ENCODE data around the gene DUSP8. TPM values are rescaled to one million over a fixed set of nuclear protein-coding genes. Genes with fewer than 3 reads are reported as not detected.
A peak's percentile ranks its signal among the peaks of the same experiment; 100 is the strongest.

Gene DUSP8
- total RNA-seq, 1 experiment from 2014 or later: 4.4 TPM

DNA sequence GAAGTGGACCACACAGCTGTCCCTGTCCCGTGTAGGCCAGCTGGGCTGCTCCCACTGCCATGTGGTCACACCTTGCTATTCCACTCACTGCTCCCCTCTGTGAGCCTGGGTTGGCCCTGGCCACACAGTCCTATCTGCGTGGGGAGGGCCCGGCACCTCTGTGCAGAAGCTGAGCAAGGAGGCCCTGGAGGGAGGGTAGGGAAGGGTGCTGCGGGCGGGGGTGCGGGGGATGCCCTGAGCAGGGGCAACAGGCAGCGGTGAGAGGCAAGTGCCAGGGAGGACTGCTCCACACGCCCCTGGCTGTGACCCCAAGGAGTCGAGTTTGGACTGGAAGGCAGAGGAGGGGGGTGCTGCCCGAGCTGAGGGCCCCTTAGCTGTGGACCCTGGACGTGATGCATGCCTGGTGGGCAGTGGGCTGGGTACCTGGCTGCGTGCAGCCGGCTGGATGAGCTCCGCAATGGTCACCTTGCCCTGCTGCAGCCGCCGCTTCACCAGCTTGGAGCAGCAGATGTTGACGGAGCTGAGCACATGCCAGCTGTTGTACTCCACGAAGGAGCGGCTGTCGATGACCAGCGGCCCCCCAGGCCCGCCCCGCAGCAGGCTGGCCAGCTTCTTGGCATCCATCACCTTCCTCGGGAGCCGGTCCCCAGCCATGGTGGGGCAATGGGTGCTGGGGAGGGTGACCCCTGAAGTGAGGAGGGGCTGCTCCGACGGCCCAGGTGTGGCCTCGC is 6.7 kb downstream of the DUSP8 start:
- H3K4me2 ChIP-seq (ENCODE audit: insufficient read depth, insufficient read length, low read length): no peak overlapping the region
- H2BK5ac ChIP-seq (ENCODE audit: insufficient read length, low read length): no peak overlapping the region
- no peaks in the 10 kb centered on the region; the same call in 1 of the 2 replicates for H3K4me1 ChIP-seq (ENCODE audit: insufficient read depth, low read length)
- H3K36me3 Mint-ChIP-seq (ENCODE audit: insufficient read depth in 1 of 3, low read depth in 3 of 3): no peaks in the 10 kb centered on the region
- H4K5ac ChIP-seq (ENCODE audit: insufficient read length, low read depth, low read length): no peak overlapping the region
- H3K18ac ChIP-seq (ENCODE audit: insufficient read length, low read depth, low read length): no peak overlapping the region
- H3K4ac ChIP-seq (ENCODE audit: low read depth, low read length): no peak overlapping the region
- H3K9ac ChIP-seq (ENCODE audit: extremely low read depth, insufficient read length, low read length): no peak overlapping the region
- H3T11ph ChIP-seq (ENCODE audit: low read length): no peak overlapping the region
- no peaks in the 10 kb centered on the region for H3K23me2 ChIP-seq (ENCODE audit: insufficient read length, low read depth, low read length, poor library complexity, severe bottlenecking)
- peaks cover 35% of the 10 kb centered on the region for H3K27me3 Mint-ChIP-seq (ENCODE audit: low read depth)
- no peaks in the 10 kb centered on the region for H3K9me3 ChIP-seq (ENCODE audit: control insufficient read depth, low read depth, low read length)
- no peak overlapping the region for H3K27ac Mint-ChIP-seq
- no peaks in the 10 kb centered on the region for H3K79me1 ChIP-seq (ENCODE audit: insufficient read depth, low read depth, low read length, poor library complexity, severe bottlenecking)
- no peaks in the 10 kb centered on the region for H3K79me2 ChIP-seq (ENCODE audit: insufficient read depth, low read length)
- no peak overlapping the region for H3K27ac ChIP-seq (ENCODE audit: insufficient read length, low read depth, low read length)
- TF ChIP-seq, protein P1, sequence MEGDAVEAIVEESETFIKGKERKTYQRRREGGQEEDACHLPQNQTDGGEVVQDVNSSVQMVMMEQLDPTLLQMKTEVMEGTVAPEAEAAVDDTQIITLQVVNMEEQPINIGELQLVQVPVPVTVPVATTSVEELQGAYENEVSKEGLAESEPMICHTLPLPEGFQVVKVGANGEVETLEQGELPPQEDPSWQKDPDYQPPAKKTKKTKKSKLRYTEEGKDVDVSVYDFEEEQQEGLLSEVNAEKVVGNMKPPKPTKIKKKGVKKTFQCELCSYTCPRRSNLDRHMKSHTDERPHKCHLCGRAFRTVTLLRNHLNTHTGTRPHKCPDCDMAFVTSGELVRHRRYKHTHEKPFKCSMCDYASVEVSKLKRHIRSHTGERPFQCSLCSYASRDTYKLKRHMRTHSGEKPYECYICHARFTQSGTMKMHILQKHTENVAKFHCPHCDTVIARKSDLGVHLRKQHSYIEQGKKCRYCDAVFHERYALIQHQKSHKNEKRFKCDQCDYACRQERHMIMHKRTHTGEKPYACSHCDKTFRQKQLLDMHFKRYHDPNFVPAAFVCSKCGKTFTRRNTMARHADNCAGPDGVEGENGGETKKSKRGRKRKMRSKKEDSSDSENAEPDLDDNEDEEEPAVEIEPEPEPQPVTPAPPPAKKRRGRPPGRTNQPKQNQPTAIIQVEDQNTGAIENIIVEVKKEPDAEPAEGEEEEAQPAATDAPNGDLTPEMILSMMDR (conservative IDR thresholded peaks at IDR 0.05): no peak
- H2BK15ac ChIP-seq (ENCODE audit: low read depth, low read length): no peak overlapping the region
- H3K4me3 Mint-ChIP-seq: no peak overlapping the region
- H2BK20ac ChIP-seq (ENCODE audit: low read depth, low read length, poor library complexity, severe bottlenecking): no peak overlapping the region
- no peak overlapping the region for H2AFZ ChIP-seq (ENCODE audit: low read length)
- no peak overlapping the region for H4K91ac ChIP-seq (ENCODE audit: insufficient read length, low read depth, low read length)
- no peak overlapping the region for H3K23ac ChIP-seq (ENCODE audit: insufficient read length, low read depth, low read length)
- no CpG with 5 or more reads among the region's 28 CpGs for WGBS (ENCODE audit: extremely low coverage, insufficient read length, low lambda C conversion rate)
- H2AK5ac ChIP-seq (ENCODE audit: insufficient read length, low read length): no peak overlapping the region
- no peaks in the 10 kb centered on the region; the same call in 1 of the 2 replicates for H3K27me3 ChIP-seq (ENCODE audit: insufficient read depth, low read length)
- no peak overlapping the region for H2BK120ac ChIP-seq (ENCODE audit: low read depth, low read length, poor library complexity, severe bottlenecking)
- no peaks in the 10 kb centered on the region for H4K20me1 ChIP-seq (ENCODE audit: control insufficient read depth, insufficient read depth, insufficient read length)
- no peak overlapping the region for H4K8ac ChIP-seq (replicated peaks; ENCODE audit: insufficient read length, low read depth, low read length)
- no peak overlapping the region for H3K56ac ChIP-seq (ENCODE audit: insufficient read length, low read depth, low read length)
- peak; percentile 25 for DNase-seq
- H3K14ac ChIP-seq (ENCODE audit: insufficient read depth, low read length): no peak overlapping the region; the same call in 1 of the 2 replicates
- no peaks in the 10 kb centered on the region for H3K9me3 Mint-ChIP-seq
- H3K4me1 Mint-ChIP-seq: peaks cover 20 to 44% of the 10 kb centered on the region in 2 experiments
- H2BK12ac ChIP-seq (ENCODE audit: insufficient read length, low read depth, low read length): no peak overlapping the region
